ENCODE measurements around the gene LRRIQ4.

Gene LRRIQ4

GRCh38 chr3:169812332-169813235, at the start of gene LRRIQ4, which contains the start of gene LRRC34:
Gene LRRIQ4, plus strand, starts transcription at chr3:169812870. Its CDS starts 9,052 bp downstream, at chr3:169821922.
Gene LRRC34, minus strand, starts transcription at chr3:169812904. Its CDS starts 356 bp downstream, at chr3:169812548.
- peak; percentile 17 for DNase-seq
- in situ Hi-C loops (cut with HindIII; ENCODE audit: low pct_ligation_motif_present, low pct_unique_long_range_greater_than_20kb, low sequenced_read_pairs) = no loop called here

GRCh38 chr3:169764312-169764881, 48.3 kb upstream of the LRRIQ4 start:
- DNase-seq = peak; percentile 39
- in situ Hi-C loops (cut with HindIII; ENCODE audit: low pct_ligation_motif_present, low pct_unique_long_range_greater_than_20kb, low sequenced_read_pairs) = no loop called here

GRCh38 chr3:169764882-169765612, 47.6 kb upstream of the LRRIQ4 start, which contains the start of gene TERC:
Gene TERC, minus strand, starts transcription at chr3:169765060.
- in situ Hi-C loops (cut with HindIII; ENCODE audit: low pct_ligation_motif_present, low pct_unique_long_range_greater_than_20kb, low sequenced_read_pairs) = no loop called here
- peak; percentile 89 for DNase-seq

- DNase-seq = peak; percentile 54
Observed at GRCh38 chr3:169769287-169770181, 43.1 kb upstream of the LRRIQ4 start, which contains the start of gene ACTRT3. Gene ACTRT3, minus strand, starts transcription at chr3:169769561. Its CDS starts 41 bp downstream, at chr3:169769520.

GRCh38 chr3:169771497-169772304, 41.0 kb upstream of the LRRIQ4 start:
- peak; percentile 75 for DNase-seq
- in situ Hi-C loops (cut with HindIII; ENCODE audit: low pct_ligation_motif_present, low pct_unique_long_range_greater_than_20kb, low sequenced_read_pairs) = no loop called here

More at GRCh38 chr3:169769287-169770181, 43.1 kb upstream of the LRRIQ4 start, which contains the start of gene ACTRT3:
- in situ Hi-C loops (cut with HindIII; ENCODE audit: low pct_ligation_motif_present, low pct_unique_long_range_greater_than_20kb, low sequenced_read_pairs) = no loop called here

- in situ Hi-C loops (cut with HindIII; ENCODE audit: low pct_ligation_motif_present, low pct_unique_long_range_greater_than_20kb, low sequenced_read_pairs) = no loop called here
Observed at GRCh38 chr3:169772305-169772896, 40.3 kb upstream of the LRRIQ4 start.

GRCh38 chr3:169772897-169773816, 39.5 kb upstream of the LRRIQ4 start, which contains the start of gene MYNN:
Gene MYNN, plus strand, starts transcription at chr3:169773396. Its CDS starts 900 bp downstream, at chr3:169774296.
- peak; percentile 86 for DNase-seq
- in situ Hi-C loops (cut with HindIII; ENCODE audit: low pct_ligation_motif_present, low pct_unique_long_range_greater_than_20kb, low sequenced_read_pairs) = no loop called here

More at GRCh38 chr3:169772305-169772896, 40.3 kb upstream of the LRRIQ4 start:
- peak; percentile 80 for DNase-seq

GRCh38 chr3:169774186-169774585, 38.5 kb upstream of the LRRIQ4 start:
- no peak for DNase-seq
- in situ Hi-C loops (cut with HindIII; ENCODE audit: low pct_ligation_motif_present, low pct_unique_long_range_greater_than_20kb, low sequenced_read_pairs) = no loop called here

GRCh38 chr3:169777822-169778221, 34.8 kb upstream of the LRRIQ4 start:
- in situ Hi-C loops (cut with HindIII; ENCODE audit: low pct_ligation_motif_present, low pct_unique_long_range_greater_than_20kb, low sequenced_read_pairs) = no loop called here
- DNase-seq = no peak

GRCh38 chr3:169780742-169781141, 31.9 kb upstream of the LRRIQ4 start:
- no peak for DNase-seq
- in situ Hi-C loops (cut with HindIII; ENCODE audit: low pct_ligation_motif_present, low pct_unique_long_range_greater_than_20kb, low sequenced_read_pairs) = no loop called here

- in situ Hi-C loops (cut with HindIII; ENCODE audit: low pct_ligation_motif_present, low pct_unique_long_range_greater_than_20kb, low sequenced_read_pairs) = no loop called here
- DNase-seq = no peak
Observed at GRCh38 chr3:169781209-169781855, 31.3 kb upstream of the LRRIQ4 start.

- DNase-seq = no peak
- in situ Hi-C loops (cut with HindIII; ENCODE audit: low pct_ligation_motif_present, low pct_unique_long_range_greater_than_20kb, low sequenced_read_pairs) = no loop called here
Observed at GRCh38 chr3:169787120-169787519, 25.6 kb upstream of the LRRIQ4 start.

- in situ Hi-C loops (cut with HindIII; ENCODE audit: low pct_ligation_motif_present, low pct_unique_long_range_greater_than_20kb, low sequenced_read_pairs) = no loop called here
- no peak for DNase-seq
Observed at GRCh38 chr3:169787791-169788190, 24.9 kb upstream of the LRRIQ4 start.

GRCh38 chr3:169790219-169790618, 22.5 kb upstream of the LRRIQ4 start:
- in situ Hi-C loops (cut with HindIII; ENCODE audit: low pct_ligation_motif_present, low pct_unique_long_range_greater_than_20kb, low sequenced_read_pairs) = no loop called here
- DNase-seq = no peak

GRCh38 chr3:169790687-169791429, 21.8 kb upstream of the LRRIQ4 start:
- in situ Hi-C loops (cut with HindIII; ENCODE audit: low pct_ligation_motif_present, low pct_unique_long_range_greater_than_20kb, low sequenced_read_pairs) = no loop called here
- DNase-seq = no peak
